Suprapubic skin (tissue), 4 donors: ENCODE measurements around the gene MYO1C. TPM values are rescaled to one million over a fixed set of nuclear protein-coding genes. Genes with fewer than 3 reads are reported as not detected.
A peak's percentile ranks its signal among the peaks of the same experiment; 100 is the strongest.

ENCODE experiments used
- DNase-seq, 2 donors: peaks; one replicate each; pipeline ENCODE4 v3.0.0-alpha.2; 2019; ENCODE audit warnings: low spot score in 2 of 2
- H3K27ac ChIP-seq: fragments of 200-600 bp; sonication (generic); one replicate; pipeline ENCODE4 v1.5.1; 2019
- H3K27me3 ChIP-seq: fragments of 200-600 bp; sonication (generic); one replicate; pipeline ENCODE4 v1.5.1; 2019
- H3K36me3 ChIP-seq: fragments of 200-600 bp; sonication (generic); one replicate; pipeline ENCODE4 v1.5.1; 2019
- H3K4me1 ChIP-seq: fragments of 200-600 bp; sonication (generic); one replicate; pipeline ENCODE4 v1.5.1; 2019
- H3K4me3 ChIP-seq: fragments of 200-600 bp; sonication (generic); one replicate; pipeline ENCODE4 v1.5.1; 2019; ENCODE audit warnings: mild to moderate bottlenecking
- H3K9me3 ChIP-seq: fragments of 200-600 bp; sonication (generic); one replicate; pipeline ENCODE4 v1.5.1; 2019
- EP300 ChIP-seq: sonication (generic); formaldehyde crosslinking; IDR thresholded peaks from one replicate; pipeline ENCODE4 v1.6.1; 2017; ENCODE audit warnings: antibody characterized with exemption
- POLR2A ChIP-seq, 2 donors: fragments of 450-650 bp; IDR thresholded peaks; one replicate each; pipeline ENCODE4 v1.6.1; 2017; ENCODE audit warnings: antibody characterized with exemption in 2 of 2, mild to moderate bottlenecking in 2 of 2, moderate library complexity in 2 of 2
- POLR2AphosphoS5 ChIP-seq, 3 donors: sonication (generic); formaldehyde crosslinking; IDR thresholded peaks; one replicate each; pipeline ENCODE4 v1.6.1; 2017; ENCODE audit warnings: antibody characterized with exemption in 3 of 3
- WGBS: methylation state at CpG from one replicate; pipeline ENCODE4 v1.1.5; 2018; 5-methylcytosine and 5-hydroxymethylcytosine counted together
- total RNA-seq, 4 donors: library from RNA; depleted of rRNA; stranded (reverse); fragments of >200 nt; gene quantifications; one replicate each; pipeline ENCODE4 v1.1.0, GENCODE V29; 2016
- TF ChIP-seq, protein P1 (sequence below), 2 donors: fragments of 200-600 bp in 1 of 2; fragments of 450-650 bp in 1 of 2; sonication (generic) in 1 of 2; IDR thresholded peaks; one replicate each; pipeline ENCODE4 v1.5.1; 2016 to 2019; ENCODE audit warnings: antibody characterized with exemption in 2 of 2, mild to moderate bottlenecking in 1 of 2, moderate library complexity in 1 of 2

MYO1C gene
- total RNA-seq, result 100 to 1,000 TPM in 2 of 4 donors, 10 to 100 TPM in 2; 74.9 to 116 (median 103) TPM

DNA sequence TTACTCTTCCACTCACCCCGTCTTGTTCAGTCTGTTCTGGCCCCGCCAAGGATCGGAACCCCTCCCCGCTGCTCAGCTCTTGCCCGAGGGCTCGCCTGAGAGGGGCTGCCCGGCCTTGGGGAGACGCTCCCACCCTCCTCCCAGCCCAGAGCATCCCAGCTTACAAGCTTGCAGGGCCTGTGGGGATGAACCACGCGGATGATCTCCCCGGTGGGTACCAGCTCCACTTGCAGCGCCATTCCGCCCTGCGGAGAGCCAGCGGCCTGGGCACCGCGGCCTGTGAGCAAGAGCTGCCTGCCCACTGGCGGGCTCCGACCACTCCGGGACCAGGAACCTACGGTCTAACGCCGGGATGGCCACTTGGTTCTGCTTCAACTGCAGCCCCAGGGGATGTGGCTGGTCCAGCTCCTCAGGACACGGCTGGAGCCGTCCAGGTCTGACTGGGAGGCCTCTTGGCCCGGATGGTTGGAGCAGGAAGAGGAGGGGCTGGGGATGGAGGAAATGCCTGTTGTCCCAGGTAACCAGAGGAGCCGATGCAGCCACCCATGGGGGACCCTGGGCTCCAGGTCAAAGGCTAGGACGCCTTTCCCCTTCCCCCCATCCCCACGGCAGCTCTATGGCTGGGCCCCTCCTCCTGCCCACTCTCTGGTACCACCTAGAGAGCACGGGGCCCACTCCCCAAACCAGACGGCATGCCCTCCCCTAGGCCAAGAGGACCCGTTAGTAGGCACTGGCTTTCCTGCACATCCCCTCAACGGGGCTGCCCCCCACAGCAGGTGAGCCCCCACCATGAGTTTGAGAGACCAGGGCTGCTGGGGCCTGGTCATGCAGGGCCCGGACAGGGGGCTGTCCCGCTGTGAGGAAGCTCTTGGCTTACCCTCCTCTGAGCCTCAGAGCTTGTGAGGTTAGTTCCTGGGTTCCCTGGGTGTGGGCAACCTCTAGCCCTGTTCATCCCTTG lies at the start of gene MYO1C:
TSS of gene MYO1C (minus strand) at position 438 of the 958 bp plus-strand sequence. CDS start at position 239, 199 bp downstream.
- DNase-seq, result peak in 1 of 2 donors; percentile 74
- H3K4me1 ChIP-seq, result peaks cover 50% of the 10 kb centered on the region
- WGBS, result 49% methylated on average over 7 of the region's 35 CpGs
- H3K36me3 ChIP-seq, result peaks cover 21% of the 10 kb centered on the region
- H3K27ac ChIP-seq, result peak within 1 kb of the TSS; percentile 94
- no peaks in the 10 kb centered on the region for H3K9me3 ChIP-seq
- peak within 1 kb of the TSS; percentile 86 for H3K4me3 ChIP-seq
- TF ChIP-seq, protein P1, sequence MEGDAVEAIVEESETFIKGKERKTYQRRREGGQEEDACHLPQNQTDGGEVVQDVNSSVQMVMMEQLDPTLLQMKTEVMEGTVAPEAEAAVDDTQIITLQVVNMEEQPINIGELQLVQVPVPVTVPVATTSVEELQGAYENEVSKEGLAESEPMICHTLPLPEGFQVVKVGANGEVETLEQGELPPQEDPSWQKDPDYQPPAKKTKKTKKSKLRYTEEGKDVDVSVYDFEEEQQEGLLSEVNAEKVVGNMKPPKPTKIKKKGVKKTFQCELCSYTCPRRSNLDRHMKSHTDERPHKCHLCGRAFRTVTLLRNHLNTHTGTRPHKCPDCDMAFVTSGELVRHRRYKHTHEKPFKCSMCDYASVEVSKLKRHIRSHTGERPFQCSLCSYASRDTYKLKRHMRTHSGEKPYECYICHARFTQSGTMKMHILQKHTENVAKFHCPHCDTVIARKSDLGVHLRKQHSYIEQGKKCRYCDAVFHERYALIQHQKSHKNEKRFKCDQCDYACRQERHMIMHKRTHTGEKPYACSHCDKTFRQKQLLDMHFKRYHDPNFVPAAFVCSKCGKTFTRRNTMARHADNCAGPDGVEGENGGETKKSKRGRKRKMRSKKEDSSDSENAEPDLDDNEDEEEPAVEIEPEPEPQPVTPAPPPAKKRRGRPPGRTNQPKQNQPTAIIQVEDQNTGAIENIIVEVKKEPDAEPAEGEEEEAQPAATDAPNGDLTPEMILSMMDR (IDR thresholded peaks at IDR 0.05), result no peak
- TF ChIP-seq POLR2A (IDR thresholded peaks at IDR 0.05) (no peak), POLR2AphosphoS5 (IDR thresholded peaks at IDR 0.05) (no peak), EP300 (no peak)
- no peaks in the 10 kb centered on the region for H3K27me3 ChIP-seq

- H3K27ac ChIP-seq, result no peak overlapping the region
- no peak overlapping the region for H3K4me3 ChIP-seq
- no peaks in the 10 kb centered on the region for H3K9me3 ChIP-seq
- TF ChIP-seq POLR2A (IDR thresholded peaks at IDR 0.05) (no peak), EP300 (no peak)
- H3K36me3 ChIP-seq, result peaks cover 78% of the 10 kb centered on the region
- peaks cover 5% of the 10 kb centered on the region for H3K4me1 ChIP-seq
- DNase-seq, result no peak
- H3K27me3 ChIP-seq, result no peaks in the 10 kb centered on the region
- 84% methylated on average over 4 of the region's 4 CpGs for WGBS
These were observed 49.0 kb upstream of the MYO1C start for GRCh38 chr17:1541367-1541904.

DNA sequence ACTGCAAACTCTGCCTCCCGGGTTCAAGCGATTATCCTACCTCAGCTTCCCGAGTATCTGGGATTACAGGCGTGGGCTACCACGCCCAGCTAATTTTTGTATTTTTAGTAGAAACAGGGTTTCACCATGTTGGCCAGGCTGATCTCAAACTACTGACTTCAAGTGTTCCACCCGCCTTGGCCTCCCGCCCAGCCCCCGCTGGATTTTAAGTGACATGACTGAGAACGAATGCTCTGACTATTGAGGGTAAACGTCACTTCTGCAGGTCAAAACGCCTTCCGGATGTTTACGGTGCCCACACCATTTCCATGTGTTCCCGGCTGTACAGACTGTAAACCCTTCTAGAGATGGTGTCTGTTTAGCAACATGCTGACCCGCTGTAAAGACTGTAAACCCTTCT lies 47.3 kb upstream of the MYO1C start:
- TF ChIP-seq, protein P1 (IDR thresholded peaks at IDR 0.05), result no peak
- TF ChIP-seq POLR2A (IDR thresholded peaks at IDR 0.05) (no peak), POLR2AphosphoS5 (IDR thresholded peaks at IDR 0.05) (no peak), EP300 (no peak)
- 92% methylated on average over 15 of the region's 15 CpGs for WGBS
- no peak for DNase-seq
- H3K36me3 ChIP-seq, result peaks cover 86% of the 10 kb centered on the region
- no peaks in the 10 kb centered on the region for H3K27me3 ChIP-seq
- H3K9me3 ChIP-seq, result no peaks in the 10 kb centered on the region
- no peak overlapping the region for H3K27ac ChIP-seq
- no peaks in the 10 kb centered on the region for H3K4me1 ChIP-seq
- H3K4me3 ChIP-seq, result no peak overlapping the region

GRCh38 chr17:1535737-1536136 lies 43.3 kb upstream of the MYO1C start:
- H3K4me1 ChIP-seq, result no peaks in the 10 kb centered on the region
- no peaks in the 10 kb centered on the region for H3K27me3 ChIP-seq
- H3K9me3 ChIP-seq, result no peaks in the 10 kb centered on the region
- no peak overlapping the region for H3K27ac ChIP-seq
- peaks cover 93% of the 10 kb centered on the region for H3K36me3 ChIP-seq
- WGBS, result 87% methylated on average over 4 of the region's 4 CpGs
- H3K4me3 ChIP-seq, result no peak overlapping the region
- no peak for DNase-seq
- no peak for TF ChIP-seq POLR2AphosphoS5 (IDR thresholded peaks at IDR 0.05)
- TF ChIP-seq POLR2A (IDR thresholded peaks at IDR 0.05), result no peak
- TF ChIP-seq, protein P1 (IDR thresholded peaks at IDR 0.05), result no peak
- TF ChIP-seq EP300, result no peak

DNA sequence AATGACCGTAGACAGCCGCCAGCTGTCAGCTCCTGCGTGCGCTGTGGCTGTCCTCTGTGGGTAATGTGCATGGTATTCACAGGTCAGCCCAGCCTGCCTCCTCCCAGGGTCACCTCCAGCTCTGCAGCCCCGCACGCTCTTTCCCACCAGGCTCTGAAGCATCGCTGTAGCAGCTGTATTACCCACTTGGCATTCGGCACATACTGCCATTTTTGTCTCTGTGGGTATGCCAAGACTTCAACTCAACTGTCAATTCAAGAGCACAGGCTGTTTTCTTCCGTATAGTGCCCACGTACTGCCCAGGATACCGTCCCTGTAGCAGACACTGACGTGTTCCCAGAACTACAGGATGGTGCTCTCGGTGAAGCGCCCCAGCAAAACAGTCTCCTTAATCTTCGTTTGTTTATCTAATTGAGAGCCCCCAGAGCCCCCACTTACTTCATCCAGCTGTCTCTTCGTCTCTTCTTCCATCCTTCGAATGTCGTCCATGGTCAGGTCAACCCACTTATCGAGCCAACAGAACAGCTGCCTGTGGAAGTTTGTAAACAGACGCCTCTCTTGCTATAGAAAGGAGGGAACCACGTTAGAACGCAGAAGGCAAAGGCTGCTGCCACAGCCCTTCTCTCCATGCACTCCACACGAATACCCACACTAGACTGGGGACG lies 41.3 kb upstream of the MYO1C start:
- whole genome bisulfite sequencing, result 95% methylated on average over 23 of the region's 24 CpGs

More for the DNA sequence above, 41.3 kb upstream of the MYO1C start:
- no peak overlapping the region for H3K4me3 ChIP-seq
- H3K4me1 ChIP-seq, result no peaks in the 10 kb centered on the region
- TF ChIP-seq POLR2AphosphoS5 (IDR thresholded peaks at IDR 0.05) (no peak), EP300 (no peak), POLR2A (IDR thresholded peaks at IDR 0.05) (no peak)
- TF ChIP-seq, protein P1 (IDR thresholded peaks at IDR 0.05), result no peak
- H3K9me3 ChIP-seq, result no peaks in the 10 kb centered on the region
- H3K36me3 ChIP-seq, result peaks cover 93% of the 10 kb centered on the region
- no peak overlapping the region for H3K27ac ChIP-seq
- DNase-seq, result no peak
- no peaks in the 10 kb centered on the region for H3K27me3 ChIP-seq
